ENCODE data around the gene TLE7.

Gene TLE7

GRCh38 chr16:71441348-71442050 lies 355 bp downstream of the TLE7 start (continued):
- TF ChIP-seq ZNF670 (tag by site-specific recombination; IDR thresholded peaks at IDR 0.05; ENCODE audit: low read depth) (no peak), ZNF792 (tag by site-specific recombination; IDR thresholded peaks at IDR 0.05) (no peak), ZNF621 (tag by site-specific recombination; IDR thresholded peaks at IDR 0.05) (no peak), ZNF324 (tag by site-specific recombination; IDR thresholded peaks at IDR 0.05) (no peak), ZNF600 (tag by site-specific recombination; IDR thresholded peaks at IDR 0.05) (no peak)

- ChIA-PET POLR2A (no interaction called here), CTCF (interaction anchor here (0.7 kb wide), 3 partner anchors 18 to 170 kb away, joined by 3 to 4 read pairs (median 3); no protein-coding TSS in a partner anchor)
- Histone ChIP-seq H3K4me1 (ENCODE audit: control insufficient read depth, insufficient read depth, low read length) (no peaks in the 10 kb centered on the region), H3K4me3 (ENCODE audit: low read depth, low read length) (no peak overlapping the region), H3K27ac (ENCODE audit: extremely low read depth, low read depth, low read length) (no peak overlapping the region), H3K9me3 (ENCODE audit: control insufficient read depth, insufficient read depth, low read depth, low read length) (no peaks in the 10 kb centered on the region), H3K36me3 (ENCODE audit: control insufficient read depth in 2 of 2, insufficient read depth in 1 of 2, low read length in 2 of 2) (no peaks in the 10 kb centered on the region)
- TF ChIP-seq ZBTB6 (tag by site-specific recombination; IDR thresholded peaks at IDR 0.05) (no peak), ZNF623 (tag by site-specific recombination; IDR thresholded peaks at IDR 0.05) (no peak), SETDB1 (IDR thresholded peaks at IDR 0.05; ENCODE audit: insufficient read length, low read length) (no peak), ZNF776 (tag by site-specific recombination; IDR thresholded peaks at IDR 0.05; ENCODE audit: borderline replicate concordance) (no peak), ZXDB (tag by site-specific recombination; IDR thresholded peaks at IDR 0.05) (no peak), SP2 (tag by site-specific recombination; IDR thresholded peaks at IDR 0.05) (no peak), HOXD13 (CRISPR knock-in tag; IDR thresholded peaks at IDR 0.05; ENCODE audit: borderline replicate concordance) (no peak), ZNF837 (tag by site-specific recombination; IDR thresholded peaks at IDR 0.05) (no peak), PRDM6 (tag by site-specific recombination; IDR thresholded peaks at IDR 0.05) (no peak), CTCF (tag by site-specific recombination; IDR thresholded peaks at IDR 0.05) (no peak), GLI4 (tag by site-specific recombination; IDR thresholded peaks at IDR 0.05) (no peak), ZNF302 (tag by site-specific recombination; IDR thresholded peaks at IDR 0.05; ENCODE audit: low read depth) (no peak), ZNF23 (tag by site-specific recombination; IDR thresholded peaks at IDR 0.05; ENCODE audit: borderline replicate concordance) (no peak), ZNF768 (tag by site-specific recombination; IDR thresholded peaks at IDR 0.05) (no peak), ZNF560 (tag by site-specific recombination; IDR thresholded peaks at IDR 0.05; ENCODE audit: borderline replicate concordance) (no peak; the same call in 1 of the 2 replicates), ZNF416 (tag by site-specific recombination; IDR thresholded peaks at IDR 0.05) (no peak)
- TF ChIP-seq, protein P1, sequence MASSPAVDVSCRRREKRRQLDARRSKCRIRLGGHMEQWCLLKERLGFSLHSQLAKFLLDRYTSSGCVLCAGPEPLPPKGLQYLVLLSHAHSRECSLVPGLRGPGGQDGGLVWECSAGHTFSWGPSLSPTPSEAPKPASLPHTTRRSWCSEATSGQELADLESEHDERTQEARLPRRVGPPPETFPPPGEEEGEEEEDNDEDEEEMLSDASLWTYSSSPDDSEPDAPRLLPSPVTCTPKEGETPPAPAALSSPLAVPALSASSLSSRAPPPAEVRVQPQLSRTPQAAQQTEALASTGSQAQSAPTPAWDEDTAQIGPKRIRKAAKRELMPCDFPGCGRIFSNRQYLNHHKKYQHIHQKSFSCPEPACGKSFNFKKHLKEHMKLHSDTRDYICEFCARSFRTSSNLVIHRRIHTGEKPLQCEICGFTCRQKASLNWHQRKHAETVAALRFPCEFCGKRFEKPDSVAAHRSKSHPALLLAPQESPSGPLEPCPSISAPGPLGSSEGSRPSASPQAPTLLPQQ (tag by site-specific recombination; IDR thresholded peaks at IDR 0.05): no peak
- TF ChIP-seq, protein P2, sequence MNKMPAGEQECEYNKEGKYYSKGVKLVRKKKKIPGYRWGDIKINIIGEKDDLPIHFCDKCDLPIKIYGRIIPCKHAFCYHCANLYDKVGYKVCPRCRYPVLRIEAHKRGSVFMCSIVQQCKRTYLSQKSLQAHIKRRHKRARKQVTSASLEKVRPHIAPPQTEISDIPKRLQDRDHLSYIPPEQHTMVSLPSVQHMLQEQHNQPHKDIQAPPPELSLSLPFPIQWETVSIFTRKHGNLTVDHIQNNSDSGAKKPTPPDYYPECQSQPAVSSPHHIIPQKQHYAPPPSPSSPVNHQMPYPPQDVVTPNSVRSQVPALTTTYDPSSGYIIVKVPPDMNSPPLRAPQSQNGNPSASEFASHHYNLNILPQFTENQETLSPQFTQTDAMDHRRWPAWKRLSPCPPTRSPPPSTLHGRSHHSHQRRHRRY (tag by site-specific recombination; IDR thresholded peaks at IDR 0.05): no peak
Measured at GRCh38 chr16:71440669-71441347, 1.0 kb downstream of the TLE7 start.

All from HEK293 (cell line).